Stimulated activated naive CD4-positive, alpha-beta T cell treated with Interleukin-2 at 50 U/mL for 16 hours (primary cell): ENCODE data around the gene B3GAT3.
"Not testable (repeated sequence)": the region's sequence is repeated elsewhere in the genome, so short reads cannot be mapped to it uniquely, and the experiment has no call there.

Source experiments
- DNase-seq: peaks from one replicate; lab custom pipeline; 2025; lab: John Stamatoyannopoulos, UW

The B3GAT3 gene

DNA sequence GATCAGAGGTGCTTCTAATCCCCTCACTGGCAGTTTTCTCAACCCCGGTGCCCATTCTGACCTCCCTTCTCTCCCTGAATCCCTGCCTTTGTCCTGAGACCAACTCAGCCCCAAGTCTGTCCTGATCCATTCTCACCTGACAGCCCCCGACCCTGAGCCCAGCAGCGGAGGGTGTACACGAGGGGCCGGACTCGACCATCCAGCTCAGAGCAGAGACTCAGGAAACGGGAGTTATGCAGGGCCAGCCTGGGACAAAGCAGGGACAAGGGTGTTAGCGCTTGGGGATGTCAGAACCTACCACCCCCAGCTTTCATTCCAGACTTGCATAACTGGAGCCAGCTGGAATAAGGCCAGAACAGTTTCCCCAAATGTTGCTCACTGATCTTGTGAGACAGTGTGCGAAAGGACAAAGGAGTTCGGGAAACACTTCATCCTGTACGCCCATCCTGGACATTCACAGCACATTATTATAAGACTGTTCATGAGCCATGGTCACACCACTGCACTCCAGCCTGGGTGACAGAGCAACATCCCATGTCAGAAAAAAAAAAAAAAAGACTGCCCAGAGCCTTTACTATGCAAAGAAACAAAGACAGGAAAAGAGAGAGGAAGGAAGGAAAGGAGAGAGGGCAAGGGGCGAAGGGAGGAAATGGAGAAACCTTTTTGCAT is 44.6 kb downstream of the B3GAT3 start:
- DNase-seq = no peak

GRCh38 chr11:62575837-62576236 is 45.9 kb downstream of the B3GAT3 start:
- DNase-seq = no peak

DNA sequence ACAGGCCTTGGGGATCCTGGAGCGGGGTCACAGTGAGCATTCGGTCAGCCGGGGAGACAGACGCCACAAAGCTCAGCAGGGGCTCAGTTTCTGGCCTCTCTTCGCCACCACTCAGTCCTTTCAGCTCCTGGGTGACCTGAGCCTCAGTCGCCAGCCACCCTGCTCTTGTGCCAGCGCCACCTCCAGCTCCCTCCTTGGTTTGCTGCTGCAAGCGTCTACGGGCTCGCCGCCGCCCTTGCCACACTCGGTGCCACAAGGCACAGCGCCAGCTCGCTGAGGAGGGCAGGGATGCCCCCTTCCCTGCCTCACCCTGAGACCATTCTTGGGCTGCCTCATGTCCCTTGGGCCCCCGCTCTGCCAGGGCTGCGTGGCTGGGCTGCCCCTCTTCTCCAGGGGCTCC is 46.6 kb downstream of the B3GAT3 start:
- no peak for DNase-seq

DNA sequence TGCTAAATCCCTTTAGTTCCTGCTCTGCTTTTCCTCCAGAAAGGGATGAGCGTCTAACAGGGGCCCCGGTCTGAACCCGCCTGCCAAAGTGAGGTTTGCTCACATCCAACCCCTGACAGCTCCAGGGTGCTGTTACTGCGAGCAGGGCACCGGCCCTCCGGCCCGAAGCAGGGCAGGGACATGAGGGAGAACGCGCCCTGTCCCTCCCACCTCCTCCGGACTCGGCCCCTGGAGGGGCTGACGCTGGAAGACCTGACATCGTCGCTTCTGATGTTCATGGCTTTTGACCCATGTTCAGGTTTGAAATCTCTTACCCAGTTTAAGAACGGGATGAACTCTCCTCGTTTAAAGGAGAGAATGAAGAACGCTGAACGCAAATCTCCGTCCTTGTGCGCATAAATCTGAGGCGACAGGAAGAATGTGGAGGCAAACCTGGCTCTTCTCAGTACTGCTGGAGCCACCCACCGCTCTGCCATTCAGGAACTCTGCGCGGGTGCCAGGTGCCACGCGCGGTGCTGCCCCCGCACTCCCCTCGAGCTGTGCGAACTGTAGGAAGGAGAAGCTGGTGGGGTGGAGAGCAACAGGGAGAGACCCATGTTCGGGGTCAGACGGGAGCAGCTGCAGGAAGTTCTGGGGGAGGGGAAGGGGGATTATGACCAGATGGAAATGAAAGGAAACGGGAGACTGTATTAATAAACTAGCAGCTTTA is 47.3 kb downstream of the B3GAT3 start:
- no peak for DNase-seq

GRCh38 chr11:62573592-62574362 is 48.0 kb downstream of the B3GAT3 start, which contains the start of gene EEF1G:
EEF1G (minus strand) TSS chr11:62573891; CDS start chr11:62573842, 49 bp downstream.
- peak; percentile 98 for DNase-seq

GRCh38 chr11:62573006-62573591 is 48.7 kb downstream of the B3GAT3 start:
- DNase-seq = peak; percentile 23

DNA sequence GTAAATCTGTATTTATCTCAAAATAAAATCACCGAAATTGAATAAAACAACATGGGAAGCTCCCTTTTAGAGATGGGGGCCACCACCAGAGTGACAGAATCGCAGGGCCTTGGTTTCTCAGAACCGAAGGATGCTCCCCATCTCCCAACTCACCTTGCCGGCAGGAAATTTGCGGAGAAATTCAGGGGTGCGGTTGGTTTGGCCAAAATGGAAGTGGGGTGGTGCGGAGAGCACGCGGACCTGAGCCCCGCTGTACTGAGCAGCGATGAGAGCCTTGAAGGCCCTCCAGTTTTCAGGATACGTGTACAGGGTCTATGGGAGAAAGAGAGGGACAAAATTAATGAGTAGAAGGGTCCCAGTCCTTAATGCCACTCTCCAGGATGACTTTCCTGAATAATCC is 49.4 kb downstream of the B3GAT3 start:
- DNase-seq = no peak

DNA sequence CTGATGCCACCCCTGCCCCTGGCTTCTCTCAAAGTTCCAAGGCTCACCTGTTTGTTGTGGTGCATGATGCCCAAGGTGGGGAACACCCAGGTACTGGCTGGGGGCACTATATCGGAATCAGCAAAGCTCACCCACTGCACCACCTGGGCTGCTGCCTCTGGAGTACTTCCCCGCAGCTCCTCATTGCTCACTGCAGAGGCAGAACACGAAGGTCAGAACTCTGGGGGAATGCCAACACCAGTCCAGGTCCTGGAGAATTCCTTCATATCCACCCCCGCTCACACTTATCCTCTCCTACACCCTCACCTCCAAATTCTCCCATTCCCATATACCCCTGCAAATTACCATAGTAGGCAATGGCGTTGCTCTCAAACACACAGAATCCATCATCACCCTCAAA is 50.3 kb downstream of the B3GAT3 start:
- not testable (repeated sequence) for DNase-seq

- not testable (repeated sequence) for DNase-seq
Observed at GRCh38 chr11:62570903-62571302, 50.9 kb downstream of the B3GAT3 start.

- DNase-seq = no peak
Observed at GRCh38 chr11:62569611-62570010, 52.2 kb downstream of the B3GAT3 start.

GRCh38 chr11:62567018-62567633 is 54.7 kb downstream of the B3GAT3 start:
- no peak for DNase-seq

GRCh38 chr11:62566247-62566646 is 55.5 kb downstream of the B3GAT3 start:
- no peak for DNase-seq
